Smooth muscle cell (in vitro differentiated cells): Measurements from ENCODE around the gene CNOT6. TPM values are rescaled to one million over a fixed set of nuclear protein-coding genes. Genes with fewer than 3 reads are reported as not detected.
A peak's percentile ranks its signal among the peaks of the same experiment; 100 is the strongest.
"Not testable (repeated sequence)": the region's sequence is repeated elsewhere in the genome, so short reads cannot be mapped to it uniquely, and the experiment has no call there.

Experiments used
- DNase-seq: peaks from one replicate; lab custom pipeline; 2025; ENCODE audit not compliant: unreplicated experiment; lab: John Stamatoyannopoulos, UW
- H2AFZ ChIP-seq: fragments of 200-600 bp; sonication (generic); 2 replicates; pipeline ENCODE4 v1.6.0; 2016; ENCODE audit warnings: antibody characterized with exemption, low read depth, mild to moderate bottlenecking
- H3F3A ChIP-seq: fragments of 200-600 bp; sonication (generic); 2 replicates; pipeline ENCODE4 v1.6.0; 2017; ENCODE audit warnings: antibody characterized with exemption, low read depth
- H3K27ac ChIP-seq: fragments of 200-600 bp; sonication (generic); 2 replicates; pipeline ENCODE4 v1.5.1; 2016; ENCODE audit warnings: low read depth, mild to moderate bottlenecking
- H3K27me3 ChIP-seq: fragments of 200-600 bp; sonication (generic); 2 replicates; pipeline ENCODE4 v1.6.1; 2016; ENCODE audit warnings: low read depth, mild to moderate bottlenecking
- H3K36me3 ChIP-seq: fragments of 200-600 bp; sonication (generic); 2 replicates; pipeline ENCODE4 v1.5.1; 2016; ENCODE audit warnings: low read depth
- H3K4me1 ChIP-seq: fragments of 200-600 bp; sonication (generic); 2 replicates; pipeline ENCODE4 v1.5.1; 2016; ENCODE audit warnings: low read depth
- H3K4me2 ChIP-seq: fragments of 200-600 bp; sonication (generic); 2 replicates; pipeline ENCODE4 v1.6.0; 2016; ENCODE audit warnings: mild to moderate bottlenecking
- H3K4me3 ChIP-seq: fragments of 200-600 bp; sonication (generic); 2 replicates; pipeline ENCODE4 v1.5.1; 2016; ENCODE audit warnings: mild to moderate bottlenecking
- H3K79me2 ChIP-seq: fragments of 200-600 bp; sonication (generic); 2 replicates; pipeline ENCODE4 v1.6.0; 2016; ENCODE audit warnings: low read depth, mild to moderate bottlenecking
- H3K9ac ChIP-seq: fragments of 200-600 bp; sonication (generic); 2 replicates; pipeline ENCODE4 v1.6.0; 2016; ENCODE audit warnings: low read depth
- H3K9me3 ChIP-seq: fragments of 200-600 bp; sonication (generic); replicated peaks from 2 replicates; pipeline ENCODE4 v1.5.1; 2016; ENCODE audit warnings: low read depth
- H4K20me1 ChIP-seq: fragments of 200-600 bp; sonication (generic); 2 replicates; pipeline ENCODE4 v1.6.0; 2016; ENCODE audit warnings: low read depth
- WGBS: methylation state at CpG from one replicate; pipeline ENCODE4 v1.1.7; 2016; ENCODE audit warnings: low lambda C conversion rate; 5-methylcytosine and 5-hydroxymethylcytosine counted together
- polyA plus RNA-seq: library from polyadenylated mRNA; unstranded; fragments of >200 nt; fragmentation: Nextera tagmentation; extraction: Ambion mirVana; gene quantifications from 2 replicates; pipeline ENCODE4 v1.2.1, GENCODE V29; 2016
- total RNA-seq: library from RNA; depleted of rRNA; stranded (reverse); fragments of >200 nt; gene quantifications from 2 replicates; pipeline ENCODE4 v1.2.3, GENCODE V29; 2014
- TF ChIP-seq, protein P1 (sequence below): fragments of 200-600 bp; sonication (generic); IDR thresholded peaks from 2 replicates; pipeline ENCODE4 v1.5.1; 2017; ENCODE audit warnings: borderline replicate concordance, mild to moderate bottlenecking, antibody characterized with exemption; ENCODE audit not compliant: insufficient read depth, poor library complexity, severe bottlenecking

CNOT6 gene
- total RNA-seq: 19.1 and 19.7 TPM in 2 replicates
- 6.2 and 6.6 TPM in 2 replicates for polyA plus RNA-seq

DNA sequence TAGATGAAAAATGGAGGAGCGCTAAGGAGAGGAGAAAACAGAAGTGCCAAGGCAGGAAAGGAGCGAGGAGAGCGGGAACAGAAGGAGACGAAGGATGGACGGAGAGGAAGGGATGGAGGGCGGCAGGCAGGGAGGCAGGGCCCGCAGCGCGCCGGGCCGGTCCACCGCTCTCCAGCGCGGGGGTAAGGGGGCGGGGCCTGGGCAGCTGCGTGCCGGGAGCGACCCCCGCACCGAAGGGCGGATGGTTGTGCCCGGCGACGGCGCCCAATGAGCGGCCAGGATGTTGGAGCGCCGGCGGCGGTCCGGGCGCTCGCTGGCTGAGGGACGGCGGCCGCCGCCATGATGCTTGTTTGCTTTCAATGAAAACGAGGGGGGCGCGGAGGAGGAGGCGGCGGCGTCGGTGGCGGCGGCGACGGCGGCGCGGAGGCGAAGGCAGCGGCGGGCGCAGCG, at the start of gene CNOT6:
Gene CNOT6, plus strand, starts transcription at position 320 of the 450 bp plus-strand sequence. CDS start 34,898 bp downstream, outside the sequence.
- H3K4me3 ChIP-seq: peak within 1 kb of the TSS; percentile 94
- WGBS: under 1% methylated on average over 34 of the region's 56 CpGs

DNA sequence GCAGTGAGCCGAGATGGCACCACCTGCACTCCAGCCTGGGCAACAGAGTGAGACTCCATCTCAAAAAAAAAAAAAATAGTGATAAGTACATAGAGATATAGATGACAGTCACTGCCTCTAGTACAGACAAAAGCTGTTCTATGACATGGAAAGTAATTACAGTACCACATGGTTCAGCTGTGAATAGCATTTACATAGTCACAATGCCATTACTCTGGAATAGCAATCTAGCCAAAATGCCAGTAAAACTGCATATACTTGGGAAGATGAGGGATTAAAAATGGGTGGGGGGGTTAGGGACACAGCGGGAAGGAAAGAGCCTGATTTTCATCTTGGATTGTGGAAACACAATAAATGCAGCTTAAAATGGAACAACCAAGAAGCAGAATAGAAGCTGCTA, 39.4 kb upstream of the CNOT6 start:
- Histone ChIP-seq H3K36me3 (no peaks in the 10 kb centered on the region), H3K9ac (no peak overlapping the region), H3K4me1 (no peaks in the 10 kb centered on the region), H3K4me2 (no peak overlapping the region), H3K9me3 (no peaks in the 10 kb centered on the region), H3K4me3 (no peak overlapping the region), H3F3A (no peaks in the 10 kb centered on the region), H3K79me2 (no peaks in the 10 kb centered on the region), H2AFZ (no peak overlapping the region), H4K20me1 (no peaks in the 10 kb centered on the region), H3K27ac (no peak overlapping the region), H3K27me3 (no peaks in the 10 kb centered on the region)
- TF ChIP-seq, protein P1, sequence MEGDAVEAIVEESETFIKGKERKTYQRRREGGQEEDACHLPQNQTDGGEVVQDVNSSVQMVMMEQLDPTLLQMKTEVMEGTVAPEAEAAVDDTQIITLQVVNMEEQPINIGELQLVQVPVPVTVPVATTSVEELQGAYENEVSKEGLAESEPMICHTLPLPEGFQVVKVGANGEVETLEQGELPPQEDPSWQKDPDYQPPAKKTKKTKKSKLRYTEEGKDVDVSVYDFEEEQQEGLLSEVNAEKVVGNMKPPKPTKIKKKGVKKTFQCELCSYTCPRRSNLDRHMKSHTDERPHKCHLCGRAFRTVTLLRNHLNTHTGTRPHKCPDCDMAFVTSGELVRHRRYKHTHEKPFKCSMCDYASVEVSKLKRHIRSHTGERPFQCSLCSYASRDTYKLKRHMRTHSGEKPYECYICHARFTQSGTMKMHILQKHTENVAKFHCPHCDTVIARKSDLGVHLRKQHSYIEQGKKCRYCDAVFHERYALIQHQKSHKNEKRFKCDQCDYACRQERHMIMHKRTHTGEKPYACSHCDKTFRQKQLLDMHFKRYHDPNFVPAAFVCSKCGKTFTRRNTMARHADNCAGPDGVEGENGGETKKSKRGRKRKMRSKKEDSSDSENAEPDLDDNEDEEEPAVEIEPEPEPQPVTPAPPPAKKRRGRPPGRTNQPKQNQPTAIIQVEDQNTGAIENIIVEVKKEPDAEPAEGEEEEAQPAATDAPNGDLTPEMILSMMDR: no peak
- DNase-seq: no peak
- 83% methylated on average over 2 of the region's 2 CpGs for WGBS

More for the DNA sequence above, at the start of gene CNOT6:
- Histone ChIP-seq H3K27ac (peak within 1 kb of the TSS; percentile 87), H3K4me1 (peaks cover 18% of the 10 kb centered on the region), H3K9ac (peak within 1 kb of the TSS; percentile 95), H4K20me1 (peaks cover 44% of the 10 kb centered on the region), H3K4me2 (peak within 1 kb of the TSS; percentile 94), H3F3A (no peaks in the 10 kb centered on the region), H3K79me2 (peaks cover 47% of the 10 kb centered on the region), H2AFZ (peak within 1 kb of the TSS; percentile 67), H3K9me3 (no peaks in the 10 kb centered on the region), H3K36me3 (no peaks in the 10 kb centered on the region), H3K27me3 (no peaks in the 10 kb centered on the region)
- TF ChIP-seq, protein P1: no peak
- peak; percentile 81 for DNase-seq

DNA sequence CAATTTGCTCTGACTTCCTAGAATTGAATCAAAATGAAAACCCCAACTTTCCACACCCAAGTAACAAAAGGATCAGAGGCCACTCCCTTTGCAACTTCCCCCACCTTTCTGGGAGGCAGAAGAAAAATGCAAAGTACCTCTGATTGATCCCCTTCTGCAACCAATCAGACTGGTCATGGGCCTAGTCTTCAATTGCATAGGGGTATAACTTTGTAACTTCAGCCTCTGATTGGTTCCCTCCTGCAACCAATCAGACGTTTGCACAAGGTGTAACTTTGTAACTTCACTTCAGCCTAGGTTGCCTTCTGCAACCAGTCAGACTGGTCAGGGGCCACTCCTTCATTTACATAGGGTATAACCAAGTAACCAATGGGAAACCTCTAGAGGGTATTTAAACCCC, 38.3 kb upstream of the CNOT6 start:
- Histone ChIP-seq H3K9me3 (no peaks in the 10 kb centered on the region), H3K4me2 (no peak overlapping the region), H4K20me1 (no peaks in the 10 kb centered on the region), H3K27me3 (no peaks in the 10 kb centered on the region), H3K27ac (no peak overlapping the region), H2AFZ (no peak overlapping the region), H3K4me1 (no peaks in the 10 kb centered on the region), H3K36me3 (no peaks in the 10 kb centered on the region), H3F3A (no peaks in the 10 kb centered on the region), H3K9ac (no peak overlapping the region), H3K4me3 (no peak overlapping the region), H3K79me2 (no peaks in the 10 kb centered on the region)
- WGBS: 87% methylated on average over 1 of the region's 1 CpG
- no peak for DNase-seq
- TF ChIP-seq, protein P1: no peak

DNA sequence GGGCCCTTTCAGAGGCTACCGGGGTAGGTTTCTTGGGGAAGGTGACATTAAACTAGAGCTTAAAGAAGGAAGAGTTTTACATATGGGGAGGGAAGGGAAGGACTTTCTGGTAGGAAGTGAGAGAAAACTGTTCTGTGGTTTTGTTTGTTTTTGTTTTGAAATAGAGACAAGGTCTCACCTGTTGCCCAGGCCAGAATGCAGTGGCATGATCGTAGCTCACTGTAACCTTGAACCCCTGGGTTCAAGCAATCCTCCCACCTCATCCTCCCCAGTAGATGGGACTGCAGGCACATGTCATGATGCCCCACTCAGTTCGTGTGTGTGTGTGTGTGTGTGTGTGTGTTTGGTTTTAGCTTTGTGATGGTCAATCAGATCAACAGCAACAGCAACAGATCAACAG, 37.4 kb upstream of the CNOT6 start:
- Histone ChIP-seq H3K27me3 (no peaks in the 10 kb centered on the region), H3K36me3 (no peaks in the 10 kb centered on the region), H3K27ac (no peak overlapping the region), H3K79me2 (no peaks in the 10 kb centered on the region), H3K9ac (no peak overlapping the region), H3K9me3 (no peaks in the 10 kb centered on the region), H3K4me2 (no peak overlapping the region), H4K20me1 (no peaks in the 10 kb centered on the region), H3K4me1 (no peaks in the 10 kb centered on the region), H3F3A (no peaks in the 10 kb centered on the region), H3K4me3 (no peak overlapping the region), H2AFZ (no peak overlapping the region)
- WGBS: 64% methylated on average over 3 of the region's 3 CpGs
- TF ChIP-seq, protein P1: no peak
- DNase-seq: no peak

DNA sequence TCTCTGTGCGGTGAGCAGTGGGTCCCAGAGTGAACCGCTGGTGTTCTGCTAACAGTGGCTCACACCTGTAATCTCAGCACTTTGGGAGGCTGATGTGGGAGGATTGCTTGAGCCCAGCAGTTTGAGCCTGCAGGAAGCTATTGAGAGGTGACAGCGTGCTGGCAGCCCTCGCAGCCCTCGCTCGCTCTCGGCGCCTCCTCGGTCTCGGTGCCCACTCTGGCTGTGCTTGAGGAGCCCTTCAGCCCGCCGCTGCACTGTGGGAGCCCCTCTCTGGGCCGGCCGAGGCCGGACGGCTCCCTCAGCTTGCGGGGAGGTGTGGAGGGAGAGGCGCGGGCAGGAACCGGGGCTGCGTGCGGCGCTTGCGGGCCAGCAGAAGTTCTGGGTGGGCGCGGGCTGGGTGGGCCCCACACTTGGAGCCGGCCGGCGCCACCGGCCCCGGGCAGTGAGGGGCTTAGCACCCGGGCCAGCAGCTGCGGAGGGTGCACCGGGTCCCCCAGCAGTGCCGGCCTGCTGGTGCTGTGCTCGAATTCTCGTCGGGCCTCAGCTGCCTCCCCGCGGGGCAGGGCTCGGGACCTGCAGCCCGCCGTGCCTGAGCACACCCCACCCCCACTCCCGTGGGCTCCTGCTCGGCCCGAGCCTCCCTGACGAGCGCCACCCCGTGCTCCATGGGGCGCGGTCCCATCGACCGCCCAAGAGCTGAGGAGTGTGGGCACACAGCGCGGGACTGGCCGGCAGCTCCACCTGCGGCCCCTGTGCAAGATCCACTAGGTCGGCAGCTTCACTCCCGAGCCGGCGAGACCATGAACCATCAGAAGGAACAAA, 35.1 kb upstream of the CNOT6 start:
- not testable (repeated sequence) for H3K4me1 ChIP-seq, H3K79me2 ChIP-seq, H4K20me1 ChIP-seq, H2AFZ ChIP-seq, H3F3A ChIP-seq, H3K4me3 ChIP-seq, DNase-seq, H3K27me3 ChIP-seq, H3K9ac ChIP-seq, H3K36me3 ChIP-seq, H3K4me2 ChIP-seq, H3K27ac ChIP-seq, H3K9me3 ChIP-seq
- WGBS: 96% methylated on average over 58 of the region's 61 CpGs
